Choroid plexus epithelial cell (primary cell): ENCODE results near the gene CHMP6.
A peak's percentile ranks its signal among the peaks of the same experiment; 100 is the strongest.

ENCODE experiments used
- DNase-seq: peaks from one replicate; pipeline ENCODE4 v3.0.0-alpha.2; 2010; ENCODE audit warnings: low read depth
- H3K4me3 ChIP-seq: 2 replicates; pipeline ENCODE4 v1.5.1; 2011; ENCODE audit warnings: low read depth, mild to moderate bottlenecking, control low read depth, low read length, moderate library complexity
- TF ChIP-seq, protein P1 (sequence below): conservative IDR thresholded peaks from 2 replicates; pipeline ENCODE4 v1.5.1; 2011; ENCODE audit warnings: low read depth, mild to moderate bottlenecking, control low read depth, inconsistent platforms, low read length, moderate library complexity

The CHMP6 gene

GRCh38 chr17:80969030-80969673 lies 22.5 kb upstream of the CHMP6 start:
- no peak for DNase-seq
- H3K4me3 ChIP-seq: no peak overlapping the region
- TF ChIP-seq, protein P1, sequence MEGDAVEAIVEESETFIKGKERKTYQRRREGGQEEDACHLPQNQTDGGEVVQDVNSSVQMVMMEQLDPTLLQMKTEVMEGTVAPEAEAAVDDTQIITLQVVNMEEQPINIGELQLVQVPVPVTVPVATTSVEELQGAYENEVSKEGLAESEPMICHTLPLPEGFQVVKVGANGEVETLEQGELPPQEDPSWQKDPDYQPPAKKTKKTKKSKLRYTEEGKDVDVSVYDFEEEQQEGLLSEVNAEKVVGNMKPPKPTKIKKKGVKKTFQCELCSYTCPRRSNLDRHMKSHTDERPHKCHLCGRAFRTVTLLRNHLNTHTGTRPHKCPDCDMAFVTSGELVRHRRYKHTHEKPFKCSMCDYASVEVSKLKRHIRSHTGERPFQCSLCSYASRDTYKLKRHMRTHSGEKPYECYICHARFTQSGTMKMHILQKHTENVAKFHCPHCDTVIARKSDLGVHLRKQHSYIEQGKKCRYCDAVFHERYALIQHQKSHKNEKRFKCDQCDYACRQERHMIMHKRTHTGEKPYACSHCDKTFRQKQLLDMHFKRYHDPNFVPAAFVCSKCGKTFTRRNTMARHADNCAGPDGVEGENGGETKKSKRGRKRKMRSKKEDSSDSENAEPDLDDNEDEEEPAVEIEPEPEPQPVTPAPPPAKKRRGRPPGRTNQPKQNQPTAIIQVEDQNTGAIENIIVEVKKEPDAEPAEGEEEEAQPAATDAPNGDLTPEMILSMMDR: no peak

- no peak for DNase-seq
- no peak overlapping the region for H3K4me3 ChIP-seq
- TF ChIP-seq, protein P1: no peak
These were observed 22.0 kb upstream of the CHMP6 start for GRCh38 chr17:80969674-80970043.

DNA sequence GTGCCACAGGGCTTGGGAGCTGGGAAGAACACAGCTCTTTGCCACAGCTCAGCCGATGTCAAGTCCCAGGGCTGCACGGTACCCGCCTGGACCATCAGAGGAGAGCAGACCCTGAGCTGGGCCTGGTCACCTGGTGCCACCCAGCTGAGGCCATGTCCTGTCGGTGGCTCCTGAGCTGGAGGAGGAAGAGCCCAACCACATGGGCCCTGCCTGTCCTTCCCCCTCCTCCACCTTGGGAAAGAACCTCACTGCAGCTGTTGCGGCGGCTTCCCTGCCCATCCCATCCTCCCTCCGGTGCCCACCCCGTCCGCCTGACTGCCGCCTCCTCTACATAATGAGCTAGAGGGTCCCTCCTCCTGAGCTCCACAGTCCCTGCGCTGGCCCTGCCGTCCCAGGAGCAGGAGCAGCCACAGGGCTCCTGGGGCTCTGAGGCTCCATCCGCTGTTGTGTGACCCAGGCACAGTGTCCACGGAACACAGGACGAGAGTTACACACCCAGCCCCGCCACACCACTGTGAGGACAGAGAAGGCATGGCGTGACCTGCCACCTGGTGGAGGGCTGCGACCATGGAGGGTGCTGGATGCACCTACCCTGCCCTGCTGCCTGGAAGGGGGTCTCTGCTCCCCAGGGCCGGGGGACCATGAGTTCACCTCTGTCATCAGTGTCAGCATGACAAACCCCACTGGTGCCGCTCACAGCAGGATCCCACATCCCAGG lies 21.4 kb upstream of the CHMP6 start:
- no peak overlapping the region for H3K4me3 ChIP-seq
- TF ChIP-seq, protein P1: peak; percentile 62
- DNase-seq: peak; percentile 28

DNA sequence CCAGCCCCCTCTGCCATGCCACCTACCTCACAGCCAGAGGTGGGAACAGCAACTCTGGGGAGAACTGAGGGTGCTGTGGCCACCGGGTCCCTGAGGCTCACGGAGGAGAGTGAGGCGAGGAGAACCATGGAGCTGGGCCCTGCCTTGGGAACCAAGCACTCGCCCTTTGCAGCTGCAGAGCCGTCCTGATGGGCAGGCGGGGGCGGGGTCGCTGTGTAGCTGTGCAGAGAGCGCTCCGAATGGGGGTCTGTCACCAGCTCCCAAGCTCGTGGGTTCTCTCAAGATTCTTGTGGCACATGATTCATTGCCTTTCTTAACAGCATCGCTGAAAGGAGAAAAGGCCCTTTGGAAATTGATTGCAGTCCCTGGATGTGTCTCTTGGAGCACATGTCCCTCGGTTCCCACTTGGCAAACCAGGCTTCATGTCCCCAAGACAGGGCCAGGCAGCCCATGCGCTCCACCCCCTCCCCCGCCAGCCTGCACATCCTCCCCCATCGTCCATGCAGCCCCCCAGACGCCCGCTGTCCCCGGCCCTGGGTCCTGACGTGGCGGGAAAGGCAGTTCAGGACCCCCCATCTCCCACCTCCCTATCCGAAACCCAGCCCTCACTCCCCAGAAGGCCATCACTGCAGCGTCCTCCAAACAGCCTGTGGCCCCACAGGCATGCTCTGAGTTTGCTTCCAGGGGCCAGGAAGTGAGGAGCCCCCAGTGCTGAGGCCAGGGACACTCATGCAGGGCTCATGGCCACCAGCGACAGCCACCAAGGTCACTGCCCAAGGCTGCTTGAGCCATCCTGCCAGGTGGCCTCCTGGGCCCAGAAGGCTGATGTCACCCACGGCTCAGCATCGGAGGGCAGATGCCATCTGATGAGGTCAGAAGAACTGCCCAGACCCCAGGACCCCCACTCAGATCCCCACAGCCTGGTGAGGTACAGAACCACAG lies 20.6 kb upstream of the CHMP6 start:
- TF ChIP-seq, protein P1: no peak
- no peak overlapping the region for H3K4me3 ChIP-seq
- DNase-seq: no peak

- no peak for DNase-seq
- TF ChIP-seq, protein P1: no peak
- H3K4me3 ChIP-seq: no peak overlapping the region
These were observed 19.8 kb upstream of the CHMP6 start for GRCh38 chr17:80971704-80972304.

- DNase-seq: no peak
- H3K4me3 ChIP-seq: no peak overlapping the region
- TF ChIP-seq, protein P1: no peak
These were observed 14.9 kb upstream of the CHMP6 start for GRCh38 chr17:80976701-80977100.
